Ovary (tissue), 3 donors: Measurements from ENCODE around the gene C6orf62.

ENCODE experiments used
- EP300 ChIP-seq: sonication (generic); formaldehyde crosslinking; IDR thresholded peaks from one replicate; pipeline ENCODE4 v1.6.1; 2017; ENCODE audit warnings: antibody characterized with exemption
- POLR2A ChIP-seq: fragments of 450-650 bp; IDR thresholded peaks from one replicate; pipeline ENCODE4 v1.6.1; 2017; ENCODE audit warnings: antibody characterized with exemption, mild to moderate bottlenecking, moderate library complexity
- TF ChIP-seq, protein P1 (sequence below), 3 donors: fragments of 450-650 bp in 2 of 3; fragments of 200-600 bp in 1 of 3; IDR thresholded peaks; one replicate each; pipeline versions ENCODE4 v1.5.1 to v1.8.0; 2016 to 2022; ENCODE audit warnings: antibody characterized with exemption in 3 of 3, mild to moderate bottlenecking in 1 of 3
- donor health status: DM: no; HTN: no; CAD: no.

DNA sequence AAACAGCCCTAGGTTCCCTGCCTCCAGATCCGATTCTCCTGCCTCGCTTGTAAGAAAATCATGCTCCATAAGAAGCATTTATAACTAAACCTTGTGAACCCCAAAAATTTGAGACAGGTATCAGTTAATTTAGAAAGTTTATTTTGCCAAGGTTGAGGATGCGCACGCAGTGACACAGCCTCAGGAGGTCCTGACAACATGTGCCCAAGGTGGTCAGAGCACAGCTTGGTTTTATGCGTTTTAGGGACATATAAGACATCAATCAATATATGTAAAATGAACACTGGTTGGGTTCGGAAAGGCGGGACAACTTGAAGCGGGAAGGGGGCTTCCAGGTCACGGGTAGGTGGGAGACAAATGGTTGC is 50.0 kb downstream of the C6orf62 start:
- TF ChIP-seq EP300 (no peak), POLR2A (no peak)
- TF ChIP-seq, protein P1, sequence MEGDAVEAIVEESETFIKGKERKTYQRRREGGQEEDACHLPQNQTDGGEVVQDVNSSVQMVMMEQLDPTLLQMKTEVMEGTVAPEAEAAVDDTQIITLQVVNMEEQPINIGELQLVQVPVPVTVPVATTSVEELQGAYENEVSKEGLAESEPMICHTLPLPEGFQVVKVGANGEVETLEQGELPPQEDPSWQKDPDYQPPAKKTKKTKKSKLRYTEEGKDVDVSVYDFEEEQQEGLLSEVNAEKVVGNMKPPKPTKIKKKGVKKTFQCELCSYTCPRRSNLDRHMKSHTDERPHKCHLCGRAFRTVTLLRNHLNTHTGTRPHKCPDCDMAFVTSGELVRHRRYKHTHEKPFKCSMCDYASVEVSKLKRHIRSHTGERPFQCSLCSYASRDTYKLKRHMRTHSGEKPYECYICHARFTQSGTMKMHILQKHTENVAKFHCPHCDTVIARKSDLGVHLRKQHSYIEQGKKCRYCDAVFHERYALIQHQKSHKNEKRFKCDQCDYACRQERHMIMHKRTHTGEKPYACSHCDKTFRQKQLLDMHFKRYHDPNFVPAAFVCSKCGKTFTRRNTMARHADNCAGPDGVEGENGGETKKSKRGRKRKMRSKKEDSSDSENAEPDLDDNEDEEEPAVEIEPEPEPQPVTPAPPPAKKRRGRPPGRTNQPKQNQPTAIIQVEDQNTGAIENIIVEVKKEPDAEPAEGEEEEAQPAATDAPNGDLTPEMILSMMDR (IDR thresholded peaks at IDR 0.05): no peak
